ENCODE data around the gene CACNA1G.

Gene CACNA1G

DNA sequence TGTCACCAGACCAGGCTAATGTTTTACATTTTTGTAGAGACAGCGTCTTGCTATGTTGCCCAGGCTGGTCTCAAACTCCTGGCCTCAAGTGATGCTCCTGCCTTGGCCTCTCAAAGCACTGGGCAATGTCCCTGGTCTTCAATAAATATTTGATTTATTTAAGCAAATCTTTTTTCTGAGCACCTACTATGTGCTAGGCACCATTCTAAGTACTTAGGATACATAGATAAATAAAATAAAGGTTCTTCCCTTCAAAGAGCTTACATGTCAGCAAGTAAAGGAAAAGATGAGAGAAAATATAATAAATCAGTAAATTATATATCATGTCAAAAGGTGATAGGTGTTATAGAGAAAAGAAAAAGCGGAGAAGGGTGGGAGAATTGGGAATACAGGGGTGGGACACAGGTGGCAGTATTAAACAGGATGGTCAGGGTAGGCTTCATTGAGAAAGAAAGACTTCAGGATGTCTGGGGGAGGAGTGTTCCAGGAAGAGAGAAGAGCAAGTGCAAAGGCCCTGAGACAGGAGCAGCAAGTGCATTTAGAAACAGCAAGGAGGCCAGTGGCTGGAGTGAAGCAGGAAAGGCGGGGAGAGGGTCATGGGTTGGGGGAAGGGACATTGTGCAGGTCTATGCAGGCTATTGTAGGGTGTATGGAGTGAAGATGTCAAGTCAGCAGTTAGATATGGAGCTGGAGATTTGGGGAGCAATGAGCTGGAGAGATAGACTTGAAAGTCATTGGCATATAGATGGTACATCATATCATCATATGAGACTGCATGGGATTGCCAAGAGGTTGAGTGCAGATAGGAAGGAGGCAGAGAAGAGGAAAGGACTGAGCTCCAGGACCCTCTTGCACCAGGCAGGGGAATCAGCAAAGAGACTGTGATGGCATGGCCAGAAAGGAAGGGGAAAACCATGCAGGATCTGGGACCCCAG, 85.5 kb downstream of the CACNA1G start:
- Histone ChIP-seq H3K79me1 (ENCODE audit: low read length) (no peaks in the 10 kb centered on the region), H2BK120ac (ENCODE audit: low read depth, low read length) (no peak overlapping the region), H3K4me2 (ENCODE audit: low read length) (no peak overlapping the region), H3K4ac (ENCODE audit: low read depth, low read length) (no peak overlapping the region), H3K23ac (ENCODE audit: low read length) (no peak overlapping the region), H3K4me3 (ENCODE audit: low read length) (no peak overlapping the region), H3K36me3 (ENCODE audit: control insufficient read depth, insufficient read depth, low read length) (no peaks in the 10 kb centered on the region), H3K18ac (ENCODE audit: low read length) (no peak overlapping the region), H3K56ac (ENCODE audit: low read length) (no peak overlapping the region), H4K5ac (ENCODE audit: low read length) (no peak overlapping the region), H3K79me2 (ENCODE audit: control insufficient read depth, insufficient read depth, low read length) (no peaks in the 10 kb centered on the region), H3K4me1 (ENCODE audit: control insufficient read depth, low read depth, low read length) (peaks cover 5% of the 10 kb centered on the region), H3K9ac (ENCODE audit: low read length) (no peak overlapping the region), H3K27me3 (ENCODE audit: insufficient read depth, low read length, poor library complexity) (no peaks in the 10 kb centered on the region), H2BK5ac (ENCODE audit: low read length) (no peak overlapping the region), H2AK5ac (ENCODE audit: low read length) (no peak overlapping the region), H3K27ac (ENCODE audit: low read depth, low read length) (no peak overlapping the region), H4K8ac (ENCODE audit: low read depth, low read length) (no peak overlapping the region), H2BK15ac (replicated peaks; ENCODE audit: low read depth) (no peak overlapping the region)
- no peak for DNase-seq
- WGBS (ENCODE audit: extremely low coverage, insufficient coverage, low lambda C conversion rate) = 100% methylated on average over 1 of the region's 3 CpGs

DNA sequence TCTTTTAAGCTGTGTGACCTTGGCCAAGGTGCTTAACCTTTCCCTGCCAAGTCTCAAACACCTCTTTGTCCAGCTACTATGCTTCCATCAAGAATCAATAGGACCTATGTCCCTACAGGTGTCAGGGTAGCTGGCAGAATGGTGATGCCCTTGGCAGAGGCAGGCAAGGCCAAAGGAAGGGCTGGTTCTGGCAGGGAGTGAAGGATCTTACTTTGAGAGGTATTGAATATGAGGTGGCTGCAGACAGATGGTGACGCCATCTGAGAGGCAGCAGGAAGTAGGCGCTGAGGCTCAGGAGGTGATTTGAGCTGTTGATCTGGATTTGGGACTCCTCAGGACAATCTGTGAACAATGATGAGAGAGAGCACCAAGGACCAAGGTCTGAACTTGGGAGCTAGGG, 86.7 kb downstream of the CACNA1G start:
- H3K79me1 ChIP-seq (ENCODE audit: low read length) = no peaks in the 10 kb centered on the region
- H3K79me2 ChIP-seq (ENCODE audit: control insufficient read depth, insufficient read depth, low read length) = no peaks in the 10 kb centered on the region
- no peak overlapping the region for H2BK5ac ChIP-seq (ENCODE audit: low read length)
- no peak overlapping the region for H4K8ac ChIP-seq (ENCODE audit: low read depth, low read length)
- no peaks in the 10 kb centered on the region for H3K27me3 ChIP-seq (ENCODE audit: insufficient read depth, low read length, poor library complexity)
- no peaks in the 10 kb centered on the region for H3K4me1 ChIP-seq (ENCODE audit: control insufficient read depth, low read depth, low read length)
- no peak overlapping the region for H3K56ac ChIP-seq (ENCODE audit: low read length)
- H3K23ac ChIP-seq (ENCODE audit: low read length) = no peak overlapping the region
- H3K4ac ChIP-seq (ENCODE audit: low read depth, low read length) = no peak overlapping the region
- no peaks in the 10 kb centered on the region for H3K36me3 ChIP-seq (ENCODE audit: control insufficient read depth, insufficient read depth, low read length)
- no peak overlapping the region for H3K27ac ChIP-seq (ENCODE audit: low read depth, low read length)
- H3K18ac ChIP-seq (ENCODE audit: low read length) = no peak overlapping the region
- H3K4me2 ChIP-seq (ENCODE audit: low read length) = no peak overlapping the region
- no peak overlapping the region for H2BK120ac ChIP-seq (ENCODE audit: low read depth, low read length)
- no peak overlapping the region for H3K4me3 ChIP-seq (ENCODE audit: low read length)
- H2AK5ac ChIP-seq (ENCODE audit: low read length) = no peak overlapping the region
- H2BK15ac ChIP-seq (replicated peaks; ENCODE audit: low read depth) = no peak overlapping the region
- H3K9ac ChIP-seq (ENCODE audit: low read length) = no peak overlapping the region
- no CpG with 5 or more reads among the region's 2 CpGs for WGBS (ENCODE audit: extremely low coverage, insufficient coverage, low lambda C conversion rate)
- H4K5ac ChIP-seq (ENCODE audit: low read length) = no peak overlapping the region
- no peak for DNase-seq

DNA sequence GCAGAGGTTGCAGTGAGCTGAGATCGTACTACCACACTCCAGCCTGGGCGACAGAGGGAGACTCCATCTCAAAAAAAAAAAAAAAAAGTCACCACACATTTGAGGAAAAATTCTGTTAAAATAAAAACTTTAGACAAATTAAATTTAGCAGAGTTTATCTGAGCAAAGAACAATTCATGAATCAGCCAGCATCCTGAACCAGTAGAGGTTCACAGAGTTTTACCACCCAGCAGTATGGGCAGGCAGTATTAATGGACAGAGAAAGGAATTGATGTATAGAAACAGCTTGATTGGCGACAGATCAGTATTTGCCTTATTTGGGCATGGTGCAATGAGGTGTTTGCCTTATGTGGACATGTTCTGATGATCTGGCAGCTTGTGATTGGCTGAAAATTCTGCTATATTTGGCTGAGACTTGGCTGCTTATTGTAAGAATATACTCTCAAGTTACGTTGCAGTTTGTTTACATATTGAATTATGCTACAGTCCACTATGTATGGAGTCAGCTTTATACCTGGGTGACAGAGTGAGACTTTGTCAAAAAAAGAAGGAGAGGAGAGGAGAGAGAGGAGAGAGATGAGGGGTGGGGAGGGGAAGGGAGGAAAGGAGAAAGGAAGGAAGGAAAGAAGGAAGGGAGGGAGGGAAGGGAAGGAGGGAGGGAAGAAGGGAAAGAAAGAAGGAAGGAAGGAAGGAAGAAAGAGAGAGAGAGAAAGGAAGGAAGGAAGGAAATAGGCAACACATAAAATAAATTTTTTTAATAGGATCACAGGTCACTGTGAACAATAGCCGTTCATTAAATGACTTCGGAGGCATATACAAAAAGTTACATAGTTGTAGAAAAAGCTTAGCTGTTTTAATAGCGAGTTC, 88.8 kb downstream of the CACNA1G start:
- no peak overlapping the region for H2BK15ac ChIP-seq (replicated peaks; ENCODE audit: low read depth)
- H3K79me2 ChIP-seq (ENCODE audit: control insufficient read depth, insufficient read depth, low read length) = no peaks in the 10 kb centered on the region
- H2BK120ac ChIP-seq (ENCODE audit: low read depth, low read length) = no peak overlapping the region
- H3K79me1 ChIP-seq (ENCODE audit: low read length) = no peaks in the 10 kb centered on the region
- no peak overlapping the region for H4K5ac ChIP-seq (ENCODE audit: low read length)
- WGBS (ENCODE audit: extremely low coverage, insufficient coverage, low lambda C conversion rate) = no CpG with 5 or more reads among the region's 7 CpGs
- no peak overlapping the region for H3K18ac ChIP-seq (ENCODE audit: low read length)
- no peak overlapping the region for H2AK5ac ChIP-seq (ENCODE audit: low read length)
- H3K9ac ChIP-seq (ENCODE audit: low read length) = no peak overlapping the region
- H3K36me3 ChIP-seq (ENCODE audit: control insufficient read depth, insufficient read depth, low read length) = no peaks in the 10 kb centered on the region
- H2BK5ac ChIP-seq (ENCODE audit: low read length) = no peak overlapping the region
- H3K27me3 ChIP-seq (ENCODE audit: insufficient read depth, low read length, poor library complexity) = no peaks in the 10 kb centered on the region
- H3K4me1 ChIP-seq (ENCODE audit: control insufficient read depth, low read depth, low read length) = no peaks in the 10 kb centered on the region
- no peak overlapping the region for H3K4me3 ChIP-seq (ENCODE audit: low read length)
- no peak for DNase-seq
- H3K23ac ChIP-seq (ENCODE audit: low read length) = no peak overlapping the region
- no peak overlapping the region for H3K27ac ChIP-seq (ENCODE audit: low read depth, low read length)
- no peak overlapping the region for H3K4ac ChIP-seq (ENCODE audit: low read depth, low read length)
- H3K4me2 ChIP-seq (ENCODE audit: low read length) = no peak overlapping the region
- no peak overlapping the region for H4K8ac ChIP-seq (ENCODE audit: low read depth, low read length)
- no peak overlapping the region for H3K56ac ChIP-seq (ENCODE audit: low read length)

DNA sequence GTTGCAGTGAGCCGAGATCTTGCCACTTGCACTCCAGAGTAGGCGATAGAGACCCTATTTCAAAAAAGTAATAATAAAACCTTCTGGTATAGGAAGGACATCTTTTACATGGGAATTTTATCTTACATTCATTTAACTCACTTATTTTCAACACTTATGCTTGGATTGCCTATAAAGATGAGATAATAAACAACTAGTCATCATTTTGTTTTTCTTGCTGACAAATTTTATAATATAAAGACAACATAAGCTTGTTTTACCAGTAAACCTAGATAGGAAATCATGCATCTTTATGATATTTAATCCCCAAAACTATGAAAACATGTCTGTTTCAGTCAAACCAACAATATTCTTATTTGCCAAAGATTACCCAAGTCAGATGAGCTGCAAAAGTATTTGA, 91.1 kb downstream of the CACNA1G start:
- no peaks in the 10 kb centered on the region for H3K4me1 ChIP-seq (ENCODE audit: control insufficient read depth, low read depth, low read length)
- no peak overlapping the region for H3K9ac ChIP-seq (ENCODE audit: low read length)
- H3K36me3 ChIP-seq (ENCODE audit: control insufficient read depth, insufficient read depth, low read length) = no peaks in the 10 kb centered on the region
- no peak overlapping the region for H2BK120ac ChIP-seq (ENCODE audit: low read depth, low read length)
- no peak overlapping the region for H2BK5ac ChIP-seq (ENCODE audit: low read length)
- H3K4me2 ChIP-seq (ENCODE audit: low read length) = no peak overlapping the region
- H3K27ac ChIP-seq (ENCODE audit: low read depth, low read length) = no peak overlapping the region
- H3K79me1 ChIP-seq (ENCODE audit: low read length) = no peaks in the 10 kb centered on the region
- no peaks in the 10 kb centered on the region for H3K79me2 ChIP-seq (ENCODE audit: control insufficient read depth, insufficient read depth, low read length)
- H2AK5ac ChIP-seq (ENCODE audit: low read length) = no peak overlapping the region
- no peaks in the 10 kb centered on the region for H3K27me3 ChIP-seq (ENCODE audit: insufficient read depth, low read length, poor library complexity)
- DNase-seq = no peak
- H3K23ac ChIP-seq (ENCODE audit: low read length) = no peak overlapping the region
- H3K4ac ChIP-seq (ENCODE audit: low read depth, low read length) = no peak overlapping the region
- H4K5ac ChIP-seq (ENCODE audit: low read length) = no peak overlapping the region
- H3K56ac ChIP-seq (ENCODE audit: low read length) = no peak overlapping the region
- H2BK15ac ChIP-seq (replicated peaks; ENCODE audit: low read depth) = no peak overlapping the region
- WGBS (ENCODE audit: extremely low coverage, insufficient coverage, low lambda C conversion rate) = no CpG with 5 or more reads among the region's 2 CpGs
- no peak overlapping the region for H3K4me3 ChIP-seq (ENCODE audit: low read length)
- H4K8ac ChIP-seq (ENCODE audit: low read depth, low read length) = no peak overlapping the region
- H3K18ac ChIP-seq (ENCODE audit: low read length) = no peak overlapping the region

DNA sequence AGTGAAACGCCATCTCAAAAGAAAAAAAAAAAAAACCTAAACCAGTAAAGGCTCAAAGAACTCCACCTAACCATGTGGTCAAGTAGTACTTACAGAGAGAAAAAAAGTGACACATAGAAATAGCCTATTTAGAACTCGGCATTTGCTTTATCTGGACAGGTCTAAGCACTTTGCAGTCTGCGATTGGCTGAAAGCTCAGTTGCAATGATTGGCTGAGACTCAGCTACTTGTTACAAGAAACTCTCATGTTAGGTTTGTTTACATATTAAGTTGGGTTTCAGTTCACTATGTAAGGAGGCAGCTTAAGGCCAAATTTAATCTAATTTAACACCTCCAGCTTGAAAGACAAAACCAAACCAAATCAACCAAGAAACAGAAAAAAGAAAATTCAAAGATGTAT, 93.2 kb downstream of the CACNA1G start:
- Histone ChIP-seq H2BK120ac (ENCODE audit: low read depth, low read length) (no peak overlapping the region), H3K79me1 (ENCODE audit: low read length) (no peaks in the 10 kb centered on the region), H3K56ac (ENCODE audit: low read length) (no peak overlapping the region), H3K4me2 (ENCODE audit: low read length) (no peak overlapping the region), H3K4me3 (ENCODE audit: low read length) (no peak overlapping the region), H2AK5ac (ENCODE audit: low read length) (no peak overlapping the region), H3K9ac (ENCODE audit: low read length) (no peak overlapping the region), H3K18ac (ENCODE audit: low read length) (no peak overlapping the region), H3K27me3 (ENCODE audit: insufficient read depth, low read length, poor library complexity) (no peaks in the 10 kb centered on the region), H3K79me2 (ENCODE audit: control insufficient read depth, insufficient read depth, low read length) (no peaks in the 10 kb centered on the region), H3K4ac (ENCODE audit: low read depth, low read length) (no peak overlapping the region), H3K27ac (ENCODE audit: low read depth, low read length) (no peak overlapping the region), H3K23ac (ENCODE audit: low read length) (no peak overlapping the region), H4K5ac (ENCODE audit: low read length) (no peak overlapping the region), H4K8ac (ENCODE audit: low read depth, low read length) (no peak overlapping the region), H2BK15ac (replicated peaks; ENCODE audit: low read depth) (no peak overlapping the region), H3K36me3 (ENCODE audit: control insufficient read depth, insufficient read depth, low read length) (no peaks in the 10 kb centered on the region), H3K4me1 (ENCODE audit: control insufficient read depth, low read depth, low read length) (no peaks in the 10 kb centered on the region), H2BK5ac (ENCODE audit: low read length) (no peak overlapping the region)
- WGBS (ENCODE audit: extremely low coverage, insufficient coverage, low lambda C conversion rate) = no CpG with 5 or more reads among the region's 3 CpGs
- DNase-seq = no peak

Measured in mesendoderm (in vitro differentiated cells).